Cardiac fibroblast (primary cell): Measurements from ENCODE around the gene MBD3L4.
"Not testable (repeated sequence)": the region's sequence is repeated elsewhere in the genome, so short reads cannot be mapped to it uniquely, and the experiment has no call there.

Experiments used
- DNase-seq, 2 donors: peaks; one replicate each; pipeline versions ENCODE4 v3.0.0 to v3.0.0-alpha.2; 2010; ENCODE audit warnings: low read depth in 2 of 2
- H3K4me3 ChIP-seq, 2 donors: replicated peaks in 1 of 2; 1 replicate in 1 of 2; 2 replicates in 1 of 2; pipeline ENCODE4 v1.5.1; 2011; ENCODE audit warnings: low read depth in 2 of 2, low read length in 2 of 2, mild to moderate bottlenecking in 2 of 2, moderate library complexity in 1 of 2
- CTCF ChIP-seq: IDR thresholded peaks from one replicate; pipeline ENCODE4 v1.5.1; 2011; ENCODE audit warnings: low read depth, mild to moderate bottlenecking, low read length, inconsistent platforms

Gene MBD3L4

GRCh38 chr19:7040079-7040478 is at the start of gene MBD3L4:
Gene MBD3L4, minus strand, starts transcription at chr19:7040179. Its CDS starts 35 bp downstream, at chr19:7040144.
- not testable (repeated sequence) for DNase-seq, H3K4me3 ChIP-seq

DNA sequence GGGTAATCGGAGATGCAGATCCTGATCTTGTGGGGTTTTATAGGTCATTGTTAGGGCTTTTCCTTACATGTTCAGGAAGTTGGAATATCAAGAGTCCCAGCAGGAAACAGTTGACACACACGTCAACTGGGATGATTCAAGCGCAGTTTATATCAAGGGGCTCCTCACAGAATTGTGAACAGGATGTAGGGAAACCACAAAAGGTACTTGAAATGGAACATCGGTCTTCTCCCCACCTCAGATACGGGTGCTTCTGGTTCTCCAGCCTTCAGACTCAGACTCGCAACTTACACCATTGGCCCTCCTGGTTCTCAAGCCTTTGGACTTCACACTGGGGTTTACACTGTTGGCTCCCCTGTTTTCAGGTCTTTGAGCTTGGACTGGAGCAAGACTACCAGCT is 49.0 kb upstream of the MBD3L4 start:
- H3K4me3 ChIP-seq = no peak overlapping the region
- no peak for TF ChIP-seq CTCF
- DNase-seq = no peak

GRCh38 chr19:7083076-7083956 is 43.3 kb upstream of the MBD3L4 start:
- H3K4me3 ChIP-seq = no peak overlapping the region
- TF ChIP-seq CTCF = no peak
- DNase-seq = peak; percentile 44 to 56

DNA sequence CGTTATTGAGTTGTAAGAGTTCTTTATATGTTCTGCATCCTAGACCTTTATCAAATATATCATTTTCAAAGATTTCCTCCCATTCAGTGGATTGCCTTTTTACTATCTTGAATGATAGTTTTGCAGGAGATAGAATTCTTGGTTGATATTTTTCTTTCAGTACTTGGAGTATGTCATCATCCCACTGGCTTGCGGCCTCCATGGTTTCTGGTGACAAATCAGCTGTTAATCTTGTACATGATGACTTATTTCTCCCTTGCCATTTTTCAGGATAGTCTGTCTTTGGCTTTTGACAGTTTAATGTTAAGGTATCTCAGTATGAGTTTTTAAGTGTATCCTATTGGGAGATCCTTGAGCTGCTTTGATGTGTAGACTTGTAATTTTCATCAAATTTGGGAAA is 38.0 kb upstream of the MBD3L4 start:
- no peak for DNase-seq
- no peak overlapping the region for H3K4me3 ChIP-seq
- TF ChIP-seq CTCF = no peak

- no peak for DNase-seq
- H3K4me3 ChIP-seq = no peak overlapping the region
- no peak for TF ChIP-seq CTCF
Measured at GRCh38 chr19:7076151-7076550, 36.2 kb upstream of the MBD3L4 start.

DNA sequence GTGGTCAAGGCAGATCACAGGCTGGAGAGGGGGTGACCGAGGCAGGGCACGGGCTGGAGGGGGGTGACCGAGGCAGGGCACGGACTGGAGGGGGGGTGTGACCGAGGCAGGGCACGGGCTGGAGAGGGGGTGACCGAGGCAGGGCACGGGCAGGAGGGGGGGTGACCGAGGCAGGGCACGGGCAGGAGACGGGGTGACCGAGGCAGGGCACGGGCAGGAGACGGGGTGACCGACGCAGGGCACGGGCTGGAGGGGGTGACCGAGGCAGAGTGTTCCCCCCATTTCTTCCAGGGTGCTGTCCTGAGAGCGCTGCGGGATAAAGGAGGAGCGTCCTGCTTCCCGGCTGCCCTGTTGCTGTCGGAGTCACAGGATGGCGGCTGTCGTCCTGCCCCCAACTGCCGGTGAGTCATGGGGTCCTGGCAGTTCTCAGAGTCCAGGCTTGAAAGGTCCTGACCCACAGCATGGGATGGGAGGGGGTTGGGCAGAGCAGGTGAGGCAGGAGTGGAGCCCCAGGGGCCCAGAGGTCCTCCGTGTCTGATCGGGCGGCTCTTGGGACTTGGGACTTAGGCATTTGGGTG is 34.8 kb upstream of the MBD3L4 start:
- DNase-seq = no peak
- TF ChIP-seq CTCF = no peak
- no peak overlapping the region for H3K4me3 ChIP-seq

GRCh38 chr19:7072541-7072940 is 32.6 kb upstream of the MBD3L4 start:
- no peak for DNase-seq
- no peak for TF ChIP-seq CTCF
- H3K4me3 ChIP-seq = no peak overlapping the region
